OCI-LY3 (cell line): Measurements from ENCODE around the gene DUSP16.

Experiments
- EZH2phosphoT487 ChIP-seq: fragments of 200-600 bp; shearing (Covaris generic); IDR thresholded peaks from 2 replicates; pipeline ENCODE4 v1.6.1; 2018; ENCODE audit warnings: antibody characterized with exemption, mixed run types, low read depth
- TF ChIP-seq, protein P1 (sequence below): fragments of 200-600, 300-600 bp; sonication (generic); IDR thresholded peaks from 2 replicates; pipeline ENCODE4 v1.5.1; 2014; ENCODE audit warnings: antibody characterized with exemption, low read length, low read depth

- TF ChIP-seq, protein P1, sequence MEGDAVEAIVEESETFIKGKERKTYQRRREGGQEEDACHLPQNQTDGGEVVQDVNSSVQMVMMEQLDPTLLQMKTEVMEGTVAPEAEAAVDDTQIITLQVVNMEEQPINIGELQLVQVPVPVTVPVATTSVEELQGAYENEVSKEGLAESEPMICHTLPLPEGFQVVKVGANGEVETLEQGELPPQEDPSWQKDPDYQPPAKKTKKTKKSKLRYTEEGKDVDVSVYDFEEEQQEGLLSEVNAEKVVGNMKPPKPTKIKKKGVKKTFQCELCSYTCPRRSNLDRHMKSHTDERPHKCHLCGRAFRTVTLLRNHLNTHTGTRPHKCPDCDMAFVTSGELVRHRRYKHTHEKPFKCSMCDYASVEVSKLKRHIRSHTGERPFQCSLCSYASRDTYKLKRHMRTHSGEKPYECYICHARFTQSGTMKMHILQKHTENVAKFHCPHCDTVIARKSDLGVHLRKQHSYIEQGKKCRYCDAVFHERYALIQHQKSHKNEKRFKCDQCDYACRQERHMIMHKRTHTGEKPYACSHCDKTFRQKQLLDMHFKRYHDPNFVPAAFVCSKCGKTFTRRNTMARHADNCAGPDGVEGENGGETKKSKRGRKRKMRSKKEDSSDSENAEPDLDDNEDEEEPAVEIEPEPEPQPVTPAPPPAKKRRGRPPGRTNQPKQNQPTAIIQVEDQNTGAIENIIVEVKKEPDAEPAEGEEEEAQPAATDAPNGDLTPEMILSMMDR, result no peak
- no peak for TF ChIP-seq EZH2phosphoT487
These were observed 746 bp upstream of the DUSP16 start for GRCh38 chr12:12563290-12563928.
